Mucosa of rectum (tissue), 2 donors: ENCODE results near the gene DDI2.
"Not testable (repeated sequence)": the region's sequence is repeated elsewhere in the genome, so short reads cannot be mapped to it uniquely, and the experiment has no call there.

Experiments used
- H3K27ac ChIP-seq, 2 donors: one replicate each; pipeline ENCODE4 v1.7.0; 2013; ENCODE audit warnings: inconsistent platforms in 2 of 2, low read depth in 2 of 2, low read length in 2 of 2
- H3K27me3 ChIP-seq, 2 donors: one replicate each; pipeline ENCODE4 v1.7.0; 2013; ENCODE audit warnings: low read length in 2 of 2; ENCODE audit not compliant: control insufficient read depth in 2 of 2, insufficient read depth in 2 of 2
- H3K36me3 ChIP-seq, 2 donors: one replicate each; pipeline ENCODE4 v1.7.0; 2013; ENCODE audit warnings: low read length in 2 of 2; ENCODE audit not compliant: control insufficient read depth in 2 of 2, insufficient read depth in 2 of 2
- H3K4me1 ChIP-seq, 2 donors: one replicate each; pipeline ENCODE4 v1.7.0; 2013; ENCODE audit warnings: low read length in 2 of 2, mild to moderate bottlenecking in 1 of 2; ENCODE audit not compliant: control insufficient read depth in 2 of 2, insufficient read depth in 2 of 2
- H3K4me3 ChIP-seq, 2 donors: one replicate each; pipeline ENCODE4 v1.7.0; 2013; ENCODE audit warnings: low read length in 2 of 2
- H3K9ac ChIP-seq, 2 donors: one replicate each; pipeline ENCODE4 v1.7.0; 2013; ENCODE audit warnings: low read length in 2 of 2, low read depth in 1 of 2, mild to moderate bottlenecking in 1 of 2
- H3K9me3 ChIP-seq, 2 donors: one replicate each; pipeline ENCODE4 v1.7.0; 2013; ENCODE audit warnings: low read length in 2 of 2; ENCODE audit not compliant: control insufficient read depth in 2 of 2
- donor health status: healthy.
- donor health status: Normal muscosa, but diverticular disease.

The DDI2 gene

GRCh38 chr1:15637826-15638225 is 20.6 kb downstream of the DDI2 start:
- Histone ChIP-seq H3K36me3 (peaks cover 59 to 64% of the 10 kb centered on the region in 2 donors), H3K9me3 (no peaks in the 10 kb centered on the region), H3K27ac (no peak overlapping the region), H3K4me1 (no peaks in the 10 kb centered on the region), H3K27me3 (no peaks in the 10 kb centered on the region), H3K4me3 (no peak overlapping the region), H3K9ac (no peak overlapping the region)

GRCh38 chr1:15639262-15639661 is 22.0 kb downstream of the DDI2 start:
- Histone ChIP-seq H3K9ac (no peak overlapping the region), H3K27ac (no peak overlapping the region), H3K4me3 (no peak overlapping the region), H3K36me3 (peaks cover 56 to 65% of the 10 kb centered on the region in 2 donors), H3K4me1 (no peaks in the 10 kb centered on the region), H3K9me3 (no peaks in the 10 kb centered on the region), H3K27me3 (no peaks in the 10 kb centered on the region)

GRCh38 chr1:15639931-15640330 is 22.7 kb downstream of the DDI2 start:
- Histone ChIP-seq H3K9ac (no peak overlapping the region), H3K9me3 (no peaks in the 10 kb centered on the region), H3K27ac (no peak overlapping the region), H3K27me3 (no peaks in the 10 kb centered on the region), H3K4me3 (no peak overlapping the region), H3K36me3 (peaks cover 50 to 60% of the 10 kb centered on the region in 2 donors), H3K4me1 (no peaks in the 10 kb centered on the region)

GRCh38 chr1:15640667-15641066 is 23.4 kb downstream of the DDI2 start:
- no peak overlapping the region for H3K9ac ChIP-seq
- no peak overlapping the region for H3K27ac ChIP-seq
- H3K36me3 ChIP-seq: peaks cover 47 to 56% of the 10 kb centered on the region in 2 donors
- H3K4me3 ChIP-seq: no peak overlapping the region
- H3K9me3 ChIP-seq: no peaks in the 10 kb centered on the region
- H3K4me1 ChIP-seq: no peaks in the 10 kb centered on the region
- no peaks in the 10 kb centered on the region for H3K27me3 ChIP-seq

- H3K27me3 ChIP-seq: no peaks in the 10 kb centered on the region
- H3K9me3 ChIP-seq: no peaks in the 10 kb centered on the region
- no peak overlapping the region for H3K9ac ChIP-seq
- H3K36me3 ChIP-seq: peaks cover 27 to 36% of the 10 kb centered on the region in 2 donors
- H3K4me3 ChIP-seq: no peak overlapping the region
- H3K4me1 ChIP-seq: no peaks in the 10 kb centered on the region
- no peak overlapping the region for H3K27ac ChIP-seq
Measured at GRCh38 chr1:15649937-15650336, 32.7 kb downstream of the DDI2 start.

GRCh38 chr1:15650433-15650832 is 33.2 kb downstream of the DDI2 start:
- Histone ChIP-seq H3K27ac (no peak overlapping the region), H3K27me3 (no peaks in the 10 kb centered on the region), H3K9me3 (no peaks in the 10 kb centered on the region), H3K4me1 (no peaks in the 10 kb centered on the region), H3K36me3 (peaks cover 25 to 34% of the 10 kb centered on the region in 2 donors), H3K9ac (no peak overlapping the region), H3K4me3 (no peak overlapping the region)

GRCh38 chr1:15652130-15652529 is 34.9 kb downstream of the DDI2 start:
- not testable (repeated sequence) for H3K9ac ChIP-seq, H3K27ac ChIP-seq, H3K4me1 ChIP-seq, H3K4me3 ChIP-seq, H3K9me3 ChIP-seq, H3K27me3 ChIP-seq
- peaks cover 27 to 38% of the 10 kb centered on the region in 2 donors for H3K36me3 ChIP-seq

GRCh38 chr1:15654091-15654690 is 36.9 kb downstream of the DDI2 start:
- H3K4me1 ChIP-seq: no peaks in the 10 kb centered on the region
- no peak overlapping the region for H3K9ac ChIP-seq
- no peak overlapping the region for H3K27ac ChIP-seq
- H3K4me3 ChIP-seq: no peak overlapping the region
- peaks cover 32 to 45% of the 10 kb centered on the region in 2 donors for H3K36me3 ChIP-seq
- H3K9me3 ChIP-seq: no peaks in the 10 kb centered on the region
- H3K27me3 ChIP-seq: no peaks in the 10 kb centered on the region

- Histone ChIP-seq H3K4me3 (no peak overlapping the region), H3K27me3 (no peaks in the 10 kb centered on the region), H3K27ac (no peak overlapping the region), H3K36me3 (peaks cover 47 to 57% of the 10 kb centered on the region in 2 donors), H3K4me1 (no peaks in the 10 kb centered on the region), H3K9me3 (no peaks in the 10 kb centered on the region), H3K9ac (no peak overlapping the region)
Measured at GRCh38 chr1:15656464-15656863, 39.2 kb downstream of the DDI2 start.

- H3K27me3 ChIP-seq: no peaks in the 10 kb centered on the region
- H3K36me3 ChIP-seq: peaks cover 46 to 59% of the 10 kb centered on the region in 2 donors
- H3K9me3 ChIP-seq: no peaks in the 10 kb centered on the region
- H3K4me3 ChIP-seq: no peak overlapping the region
- no peak overlapping the region for H3K9ac ChIP-seq
- H3K27ac ChIP-seq: no peak overlapping the region
- H3K4me1 ChIP-seq: no peaks in the 10 kb centered on the region
Measured at GRCh38 chr1:15657021-15657420, 39.8 kb downstream of the DDI2 start.

- H3K9me3 ChIP-seq: no peaks in the 10 kb centered on the region
- H3K9ac ChIP-seq: no peak overlapping the region
- H3K27ac ChIP-seq: no peak overlapping the region
- H3K27me3 ChIP-seq: no peaks in the 10 kb centered on the region
- H3K4me3 ChIP-seq: no peak overlapping the region
- H3K4me1 ChIP-seq: no peaks in the 10 kb centered on the region
- H3K36me3 ChIP-seq: peaks cover 39 to 54% of the 10 kb centered on the region in 2 donors
Measured at GRCh38 chr1:15660151-15660550, 42.9 kb downstream of the DDI2 start.
